HG03060 (cell line): ENCODE results near the gene FOSL1.
A peak's percentile ranks its signal among the peaks of the same experiment; 100 is the strongest.

Experiments used
- ATAC-seq: cut with Tn5 transposase; IDR thresholded peaks from one replicate; pipeline ENCODE4 v1.9.1; 2021; ENCODE audit warnings: low read depth, moderate number of reproducible peaks; ENCODE audit not compliant: unreplicated experiment

The FOSL1 gene

GRCh38 chr11:65900125-65900898 lies at the start of gene FOSL1:
Gene FOSL1 (minus strand): TSS chr11:65900388. CDS start chr11:65900339, 49 bp downstream.
- peak; percentile 39 for ATAC-seq

GRCh38 chr11:65947603-65948125 lies 47.5 kb upstream of the FOSL1 start:
- no peak for ATAC-seq

GRCh38 chr11:65947133-65947532 lies 46.9 kb upstream of the FOSL1 start:
- ATAC-seq, result no peak

- no peak for ATAC-seq
Measured at GRCh38 chr11:65946655-65947054, 46.5 kb upstream of the FOSL1 start.

- ATAC-seq, result no peak
Measured at GRCh38 chr11:65945941-65946558, 45.9 kb upstream of the FOSL1 start.

- no peak for ATAC-seq
Measured at GRCh38 chr11:65945430-65945911, 45.3 kb upstream of the FOSL1 start, which contains the start of gene TSGA10IP. Gene TSGA10IP (plus strand): TSS chr11:65945480. CDS start chr11:65945676, 196 bp downstream.

- ATAC-seq, result no peak
Measured at GRCh38 chr11:65944767-65945166, 44.6 kb upstream of the FOSL1 start.

- no peak for ATAC-seq
Measured at GRCh38 chr11:65944191-65944590, 44.0 kb upstream of the FOSL1 start.

- ATAC-seq, result no peak
Measured at GRCh38 chr11:65942531-65942930, 42.3 kb upstream of the FOSL1 start.

- ATAC-seq, result no peak
Measured at GRCh38 chr11:65941720-65942310, 41.6 kb upstream of the FOSL1 start.

GRCh38 chr11:65937766-65938165 lies 37.6 kb upstream of the FOSL1 start:
- no peak for ATAC-seq

- ATAC-seq, result no peak
Measured at GRCh38 chr11:65934014-65934413, 33.8 kb upstream of the FOSL1 start.

GRCh38 chr11:65932558-65932919 lies 32.4 kb upstream of the FOSL1 start:
- ATAC-seq, result no peak

- ATAC-seq, result no peak
Measured at GRCh38 chr11:65931773-65932557, 31.8 kb upstream of the FOSL1 start.

GRCh38 chr11:65928667-65929066 lies 28.5 kb upstream of the FOSL1 start:
- no peak for ATAC-seq

- ATAC-seq, result no peak
Measured at GRCh38 chr11:65927904-65928397, 27.8 kb upstream of the FOSL1 start.

GRCh38 chr11:65925397-65925796 lies 25.2 kb upstream of the FOSL1 start:
- ATAC-seq, result no peak

GRCh38 chr11:65922565-65922964 lies 22.4 kb upstream of the FOSL1 start:
- no peak for ATAC-seq

- no peak for ATAC-seq
Measured at GRCh38 chr11:65921876-65922275, 21.7 kb upstream of the FOSL1 start.

GRCh38 chr11:65921033-65921555 lies 20.9 kb upstream of the FOSL1 start:
- no peak for ATAC-seq
